Effector memory CD4-positive, alpha-beta T cell (primary cell): ENCODE data around the gene TTC21A.

Experiments used
- DNase-seq, 3 donors: peaks; one replicate each; pipeline ENCODE4 v3.0.0-alpha.2; 2020
- H3K27ac ChIP-seq: 2 replicates; pipeline ENCODE4 v1.7.0; 2013; ENCODE audit warnings: mild to moderate bottlenecking, low read length, moderate library complexity; ENCODE audit not compliant: insufficient read depth, poor library complexity, severe bottlenecking
- H3K27me3 ChIP-seq: replicated peaks from 2 replicates; pipeline ENCODE4 v1.7.0; 2013; ENCODE audit warnings: mild to moderate bottlenecking, low read length; ENCODE audit not compliant: insufficient read depth, control insufficient read depth, poor library complexity, severe bottlenecking
- H3K36me3 ChIP-seq: 2 replicates; pipeline ENCODE4 v1.7.0; 2013; ENCODE audit warnings: mild to moderate bottlenecking, low read length, moderate library complexity; ENCODE audit not compliant: control insufficient read depth, insufficient read depth
- H3K4me1 ChIP-seq: 2 replicates; pipeline ENCODE4 v1.7.0; 2013; ENCODE audit warnings: low read length, mild to moderate bottlenecking; ENCODE audit not compliant: control insufficient read depth, insufficient read depth, poor library complexity, severe bottlenecking
- H3K4me3 ChIP-seq: 2 replicates; pipeline ENCODE4 v1.7.0; 2013; ENCODE audit warnings: low read length, low read depth, mild to moderate bottlenecking; ENCODE audit not compliant: insufficient read depth, poor library complexity, severe bottlenecking
- H3K9me3 ChIP-seq: 2 replicates; pipeline ENCODE4 v1.7.0; 2013; ENCODE audit warnings: mild to moderate bottlenecking, low read length, moderate library complexity; ENCODE audit not compliant: control insufficient read depth

TTC21A gene

DNA sequence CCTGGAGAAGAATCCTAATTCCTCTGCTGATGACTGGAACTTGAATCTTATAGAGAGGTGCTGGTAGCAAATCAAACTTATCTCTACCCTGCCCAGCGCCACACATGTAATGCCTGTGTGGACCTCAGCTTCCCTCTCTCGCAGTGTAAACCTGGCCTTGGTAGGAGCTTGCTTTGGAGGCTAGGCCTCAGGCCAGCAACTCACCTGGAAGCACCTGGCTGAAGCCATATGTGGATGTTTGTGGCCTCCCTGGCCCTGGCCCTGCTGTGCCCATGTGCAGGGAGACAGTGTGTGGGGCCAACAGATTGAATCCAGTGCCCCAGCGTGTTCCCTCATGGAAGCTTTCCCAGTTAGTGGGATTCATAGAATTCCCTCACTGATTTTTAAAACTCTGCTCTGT is 8.4 kb downstream of the TTC21A start:
- no peaks in the 10 kb centered on the region for H3K27me3 ChIP-seq
- no peaks in the 10 kb centered on the region for H3K36me3 ChIP-seq
- H3K27ac ChIP-seq, result no peak overlapping the region
- H3K9me3 ChIP-seq, result no peaks in the 10 kb centered on the region
- no peak overlapping the region for H3K4me3 ChIP-seq
- no peak for DNase-seq
- H3K4me1 ChIP-seq, result no peaks in the 10 kb centered on the region

DNA sequence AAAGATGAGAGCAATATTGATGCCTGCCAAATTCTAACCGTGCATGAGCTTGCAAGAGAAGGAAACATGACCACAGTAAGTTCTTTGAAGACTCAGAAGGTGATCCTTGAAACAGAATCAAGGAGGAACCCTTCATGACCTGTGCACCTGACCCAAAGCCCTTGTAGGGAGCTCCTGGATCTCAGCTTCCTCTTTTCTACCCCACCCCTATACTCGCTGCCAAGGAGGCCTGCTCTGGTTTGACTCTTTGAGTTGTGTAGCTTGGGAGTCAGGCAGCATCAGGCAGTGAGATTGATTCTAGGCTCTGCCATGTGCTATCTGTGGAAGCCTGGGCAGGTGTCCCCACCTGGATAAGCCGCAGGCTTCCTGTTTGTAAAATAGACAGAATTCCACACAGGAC is 10.6 kb downstream of the TTC21A start:
- no peaks in the 10 kb centered on the region for H3K9me3 ChIP-seq
- DNase-seq, result no peak
- no peak overlapping the region for H3K27ac ChIP-seq
- H3K4me1 ChIP-seq, result no peaks in the 10 kb centered on the region
- no peak overlapping the region for H3K4me3 ChIP-seq
- H3K36me3 ChIP-seq, result no peaks in the 10 kb centered on the region
- H3K27me3 ChIP-seq, result no peaks in the 10 kb centered on the region

GRCh38 chr3:39118931-39119660 is 11.6 kb downstream of the TTC21A start:
- H3K9me3 ChIP-seq, result no peaks in the 10 kb centered on the region
- no peaks in the 10 kb centered on the region for H3K36me3 ChIP-seq
- H3K27me3 ChIP-seq, result no peaks in the 10 kb centered on the region
- no peak overlapping the region for H3K4me3 ChIP-seq
- H3K4me1 ChIP-seq, result no peaks in the 10 kb centered on the region
- DNase-seq, result no peak
- H3K27ac ChIP-seq, result no peak overlapping the region

DNA sequence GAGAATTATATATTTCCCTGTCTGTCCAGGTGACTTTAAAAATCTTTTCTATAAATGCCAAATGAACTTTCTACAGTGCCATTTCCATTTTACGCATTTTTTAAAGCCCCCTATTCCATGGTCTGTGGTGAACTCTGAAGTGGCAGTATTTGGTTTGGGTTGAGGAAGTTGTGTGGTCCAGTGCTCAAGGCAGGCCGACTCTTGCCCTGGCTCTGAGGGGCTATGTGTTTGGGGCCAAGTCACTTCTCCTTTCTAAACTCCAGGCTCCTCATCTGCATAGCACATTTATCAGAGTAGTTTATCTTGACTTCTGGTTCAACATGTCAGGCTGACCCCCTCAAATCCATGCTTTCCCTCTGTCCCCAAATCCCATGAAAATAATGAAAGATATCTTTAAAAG is 14.1 kb downstream of the TTC21A start:
- Histone ChIP-seq H3K27me3 (no peaks in the 10 kb centered on the region), H3K4me1 (no peaks in the 10 kb centered on the region)
- DNase-seq, result no peak

DNA sequence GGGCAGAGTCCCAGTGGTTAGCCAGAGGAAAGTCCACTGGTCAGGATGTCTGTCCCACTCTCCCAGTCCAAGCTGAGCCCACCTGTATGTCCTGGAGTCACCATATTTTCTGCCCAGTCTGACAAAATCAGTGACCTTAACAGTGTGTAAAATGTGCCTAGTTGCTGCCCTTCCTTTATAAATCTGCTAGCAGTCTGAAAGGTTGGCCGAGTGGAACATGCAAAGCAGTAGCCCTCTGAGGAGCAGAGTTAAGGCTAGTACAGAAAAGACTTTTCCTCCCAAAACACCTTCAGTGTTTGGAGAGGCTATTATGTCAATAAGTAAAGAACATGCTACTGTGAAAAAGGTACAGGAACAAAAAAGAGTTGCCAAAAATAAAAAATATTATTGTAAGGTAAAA is 15.3 kb downstream of the TTC21A start:
- Histone ChIP-seq H3K27ac (no peak overlapping the region), H3K36me3 (no peaks in the 10 kb centered on the region), H3K4me1 (peaks cover 8% of the 10 kb centered on the region), H3K4me3 (no peak overlapping the region), H3K27me3 (no peaks in the 10 kb centered on the region), H3K9me3 (no peaks in the 10 kb centered on the region)
- no peak for DNase-seq

More for the DNA sequence above, 14.1 kb downstream of the TTC21A start:
- Histone ChIP-seq H3K36me3 (no peaks in the 10 kb centered on the region), H3K27ac (no peak overlapping the region), H3K4me3 (no peak overlapping the region), H3K9me3 (no peaks in the 10 kb centered on the region)

DNA sequence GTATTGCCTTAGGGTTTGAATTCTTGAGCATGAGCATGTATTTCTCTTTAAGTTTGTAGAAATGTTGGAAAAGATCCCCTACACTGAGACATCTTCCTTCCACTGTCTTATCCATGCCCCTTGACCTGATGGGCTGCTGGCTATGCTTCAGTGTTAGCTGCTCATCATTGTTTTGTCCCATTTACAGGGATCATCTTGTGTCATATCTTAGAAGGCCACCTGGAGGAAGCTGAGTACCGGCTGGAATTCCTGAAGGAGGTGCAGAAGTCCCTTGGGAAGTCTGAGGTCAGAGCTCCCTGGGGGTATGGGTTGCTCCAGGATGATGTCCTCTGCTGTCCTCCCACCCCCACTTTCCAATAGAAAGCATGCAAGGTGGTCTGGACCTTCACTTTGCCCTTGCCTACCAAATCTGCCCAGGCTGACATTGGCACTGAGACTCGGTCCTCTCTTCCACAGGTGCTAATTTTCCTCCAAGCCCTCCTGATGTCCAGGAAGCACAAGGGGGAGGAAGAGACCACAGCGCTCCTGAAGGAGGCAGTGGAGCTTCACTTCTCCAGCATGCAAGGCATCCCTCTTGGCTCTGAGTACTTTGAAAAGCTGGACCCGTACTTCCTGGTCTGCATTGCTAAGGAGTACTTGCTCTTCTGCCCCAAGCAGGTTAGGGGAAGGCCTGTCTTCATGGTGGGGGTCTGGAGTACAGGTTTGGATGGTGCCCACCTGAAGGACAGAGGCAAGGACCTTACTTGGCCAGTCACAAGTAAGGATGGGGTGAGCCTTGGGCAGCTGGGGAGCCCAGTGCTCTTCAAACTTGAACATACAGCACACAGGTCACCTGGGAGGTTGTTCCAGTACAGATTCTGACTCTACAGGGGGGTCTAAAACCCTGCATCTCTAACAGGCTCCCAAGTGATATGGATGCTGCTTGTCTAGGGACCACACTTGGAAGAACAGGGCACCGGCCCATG is 17.7 kb downstream of the TTC21A start:
- H3K4me3 ChIP-seq, result no peak overlapping the region
- H3K4me1 ChIP-seq, result peaks cover 17% of the 10 kb centered on the region
- H3K27me3 ChIP-seq, result no peaks in the 10 kb centered on the region
- no peaks in the 10 kb centered on the region for H3K9me3 ChIP-seq
- no peak for DNase-seq
- H3K36me3 ChIP-seq, result no peaks in the 10 kb centered on the region
- no peak overlapping the region for H3K27ac ChIP-seq

GRCh38 chr3:39125841-39126500 is 18.5 kb downstream of the TTC21A start:
- no peaks in the 10 kb centered on the region for H3K27me3 ChIP-seq
- H3K27ac ChIP-seq, result no peak overlapping the region
- no peak overlapping the region for H3K4me3 ChIP-seq

DNA sequence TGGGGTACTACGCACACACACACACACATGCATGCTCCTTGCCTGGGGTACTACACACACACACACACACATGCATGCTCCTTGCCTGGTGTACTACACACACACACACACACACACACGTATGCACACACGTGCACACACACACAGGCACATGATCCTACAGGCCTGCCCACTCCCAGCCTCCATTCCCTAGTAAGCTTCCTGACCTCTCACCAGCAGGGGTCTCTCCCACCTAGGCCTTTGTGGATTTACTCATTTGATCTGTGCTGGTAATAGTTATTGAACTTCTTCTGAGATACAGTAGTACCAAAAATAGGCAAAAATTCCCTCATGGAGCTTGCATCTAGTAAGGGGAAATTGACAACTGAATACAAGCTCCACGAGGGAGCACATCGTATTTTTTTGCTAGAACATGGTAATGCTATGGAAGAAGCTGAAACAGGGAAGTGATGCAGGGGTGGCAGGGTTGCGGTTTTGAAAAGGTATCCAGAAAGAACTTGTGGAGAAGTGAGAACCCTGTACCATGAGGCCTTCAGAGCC is 19.1 kb downstream of the TTC21A start:
- Histone ChIP-seq H3K27me3 (no peaks in the 10 kb centered on the region), H3K4me3 (no peak overlapping the region), H3K27ac (no peak overlapping the region), H3K36me3 (no peaks in the 10 kb centered on the region), H3K4me1 (peaks cover 17% of the 10 kb centered on the region), H3K9me3 (no peaks in the 10 kb centered on the region)
- DNase-seq, result no peak

More at GRCh38 chr3:39125841-39126500, 18.5 kb downstream of the TTC21A start:
- DNase-seq, result no peak
- peaks cover 17% of the 10 kb centered on the region for H3K4me1 ChIP-seq
- H3K36me3 ChIP-seq, result no peaks in the 10 kb centered on the region
- H3K9me3 ChIP-seq, result no peaks in the 10 kb centered on the region

- Histone ChIP-seq H3K9me3 (no peaks in the 10 kb centered on the region), H3K36me3 (no peaks in the 10 kb centered on the region), H3K27me3 (no peaks in the 10 kb centered on the region), H3K4me3 (no peak overlapping the region), H3K27ac (no peak overlapping the region), H3K4me1 (peaks cover 17% of the 10 kb centered on the region)
- no peak for DNase-seq
These were observed 19.9 kb downstream of the TTC21A start for GRCh38 chr3:39127269-39127907.
